Activated T-cell treated with anti-CD3 and anti-CD28 coated beads for 1 hour (primary cell): ENCODE measurements around the gene NDUFB1.

ENCODE experiments used
- DNase-seq: peaks from one replicate; pipeline ENCODE4 v3.0.0-alpha.2; 2020; ENCODE audit warnings: low read depth

NDUFB1 gene

DNA sequence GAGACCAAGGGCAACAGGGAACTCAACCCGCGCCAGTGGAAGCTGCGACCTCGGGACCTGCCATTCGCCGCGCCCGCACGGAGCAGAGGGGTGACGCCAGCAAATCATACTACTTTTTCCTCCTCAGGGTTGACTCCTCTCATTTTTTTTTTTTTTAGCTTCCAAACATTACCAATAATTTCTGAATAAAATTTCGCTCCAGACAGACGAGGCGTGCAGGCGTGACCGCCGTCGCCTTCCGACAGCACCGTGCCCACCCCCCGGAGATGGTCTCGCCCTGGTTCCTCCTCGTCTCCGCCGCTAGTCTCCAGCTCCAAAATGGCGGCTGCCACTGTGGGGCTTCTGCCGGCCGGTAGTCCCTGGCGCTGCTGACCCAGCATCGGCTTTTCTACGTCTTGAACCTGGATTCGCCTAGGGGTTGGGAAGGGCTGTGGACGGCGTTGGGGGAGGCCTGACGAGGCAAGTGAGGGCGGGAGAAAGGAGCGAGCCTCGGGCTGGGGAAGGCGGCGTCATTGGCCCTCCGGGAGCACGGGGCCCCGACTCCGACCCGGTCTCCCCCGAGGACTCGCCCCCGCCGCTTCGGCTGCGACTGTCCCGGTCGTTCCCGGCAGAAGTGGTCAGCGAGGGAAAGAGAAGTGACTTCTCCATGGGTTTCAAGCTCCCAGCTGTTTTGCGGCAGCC lies at the start of gene NDUFB1, which contains the start of gene CPSF2:
NDUFB1 (minus strand) TSS at position 37 of the 681 bp plus-strand sequence. CDS start 4,069 bp downstream, outside the sequence.
CPSF2 (plus strand) TSS at position 300 of the 681 bp plus-strand sequence. CDS start 9,016 bp downstream, outside the sequence.
- peak; percentile 77 for DNase-seq

DNA sequence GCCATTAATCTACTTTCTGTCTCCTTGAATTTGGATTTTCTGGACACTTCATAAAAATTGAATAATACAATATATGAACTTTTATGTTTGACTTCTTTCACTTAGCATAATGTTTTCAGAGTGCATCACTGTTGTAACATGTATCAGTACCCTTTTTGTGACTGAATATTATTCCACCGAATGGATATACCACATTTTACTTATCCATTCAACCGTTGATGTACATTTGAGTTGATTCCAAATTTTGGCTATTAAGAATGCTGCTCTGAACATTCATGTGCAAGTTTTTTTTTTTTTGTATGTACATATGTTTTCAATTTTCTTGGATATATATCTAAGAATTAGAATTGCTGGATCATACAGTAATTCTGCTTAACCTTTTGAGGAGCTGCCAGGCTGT lies 43.5 kb upstream of the NDUFB1 start:
- DNase-seq = no peak

DNA sequence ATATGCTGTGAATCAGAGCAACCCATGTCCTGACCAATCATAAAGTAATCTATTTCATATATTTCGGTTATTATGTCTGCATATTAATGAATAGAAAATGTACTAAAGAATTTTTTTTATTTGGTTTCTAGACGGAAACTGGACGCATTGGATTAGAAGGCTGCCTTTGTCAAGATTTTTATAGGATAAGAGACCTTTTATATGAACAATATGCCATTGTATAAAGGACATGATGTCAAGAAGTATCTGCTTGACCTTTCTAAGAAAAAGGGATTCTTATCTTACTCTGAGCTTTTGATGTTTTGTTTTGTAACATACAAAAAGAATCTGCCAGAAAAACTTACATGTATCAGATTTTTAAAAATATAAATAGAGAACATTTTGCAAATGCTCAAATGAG lies 40.0 kb upstream of the NDUFB1 start:
- no peak for DNase-seq

DNA sequence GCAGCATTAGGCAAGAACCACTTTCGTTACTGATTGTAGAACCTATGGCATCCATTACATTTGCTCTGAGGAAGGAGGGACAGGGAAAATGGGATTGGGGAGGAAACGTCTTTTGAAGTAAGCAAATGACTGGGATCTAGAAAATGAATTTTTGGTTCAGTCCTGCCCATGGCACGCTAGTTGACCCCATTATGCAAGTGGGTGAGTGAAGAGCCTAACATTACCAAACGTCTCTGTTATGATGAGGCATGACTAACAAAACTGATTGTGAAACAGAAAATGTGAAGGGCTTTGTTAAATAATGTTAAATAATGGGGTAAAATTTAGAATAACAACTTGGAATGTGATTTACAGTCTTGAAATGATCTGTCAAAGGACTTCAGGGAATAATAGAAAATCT lies 39.1 kb upstream of the NDUFB1 start:
- DNase-seq = no peak

DNA sequence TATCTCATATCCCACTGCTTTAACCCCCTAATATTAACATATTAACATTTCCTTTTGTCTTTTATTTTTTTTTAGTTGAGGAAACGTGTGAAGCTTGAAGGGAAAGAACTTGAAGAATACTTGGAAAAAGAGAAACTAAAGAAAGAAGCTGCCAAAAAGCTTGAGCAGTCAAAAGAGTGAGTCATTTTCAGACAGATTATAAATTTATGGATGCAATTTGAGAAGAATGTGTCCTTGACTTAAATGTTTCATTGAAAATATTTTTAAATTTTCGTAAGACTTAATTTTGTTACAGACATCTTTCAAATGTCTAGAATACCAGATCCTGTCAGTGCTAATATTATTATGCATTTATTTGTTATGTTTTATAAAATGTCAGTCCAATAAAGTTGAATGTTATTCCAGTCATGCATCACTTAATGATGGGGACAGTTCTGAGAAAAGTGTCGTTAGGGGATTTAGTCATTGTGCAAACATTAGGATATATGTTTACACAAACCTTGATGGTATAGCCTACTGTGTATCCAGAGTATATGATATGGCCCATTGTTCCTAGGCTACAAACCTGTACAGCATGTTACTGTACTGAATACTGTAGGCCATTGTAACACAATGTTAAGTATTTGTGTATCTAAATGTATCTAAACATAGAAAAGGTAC lies 32.9 kb upstream of the NDUFB1 start:
- DNase-seq = no peak

DNA sequence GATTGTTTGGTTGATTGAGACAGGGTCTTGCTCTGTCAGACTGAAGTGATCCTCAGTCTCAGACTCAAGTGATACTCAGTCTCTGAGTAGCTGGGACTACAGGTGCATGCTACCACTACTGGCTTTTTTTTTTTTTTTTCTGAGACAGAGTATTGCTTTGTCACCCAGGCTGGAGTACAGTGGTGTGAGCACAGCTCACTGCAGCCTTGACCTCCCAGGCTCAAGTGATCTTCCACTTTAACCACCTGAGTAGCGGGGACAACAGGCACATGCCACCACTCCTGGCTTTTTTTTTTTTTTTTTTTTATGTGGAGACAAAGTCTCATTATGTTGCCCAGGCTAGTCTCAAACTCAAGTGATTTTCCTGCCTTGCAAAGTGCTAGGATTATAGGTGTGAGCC lies 32.1 kb upstream of the NDUFB1 start:
- no peak for DNase-seq

DNA sequence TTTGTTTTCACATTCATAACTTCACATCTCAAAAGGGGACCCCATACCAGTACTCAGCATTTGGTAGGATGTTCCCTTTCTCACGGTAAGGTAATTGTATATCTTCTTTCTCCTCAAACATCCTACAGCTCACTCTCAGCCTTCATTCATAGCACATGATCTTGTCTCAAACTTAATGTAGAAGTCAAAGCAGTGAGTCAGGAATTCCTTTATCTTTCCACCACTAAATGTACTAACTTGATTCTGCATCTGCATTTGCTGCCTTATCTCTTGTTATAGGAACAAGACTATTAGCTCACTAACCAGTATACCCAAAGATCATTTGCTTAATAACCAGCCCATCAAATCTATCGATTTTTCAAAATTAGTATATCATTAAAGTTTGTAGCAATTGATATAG lies 23.2 kb upstream of the NDUFB1 start:
- no peak for DNase-seq

DNA sequence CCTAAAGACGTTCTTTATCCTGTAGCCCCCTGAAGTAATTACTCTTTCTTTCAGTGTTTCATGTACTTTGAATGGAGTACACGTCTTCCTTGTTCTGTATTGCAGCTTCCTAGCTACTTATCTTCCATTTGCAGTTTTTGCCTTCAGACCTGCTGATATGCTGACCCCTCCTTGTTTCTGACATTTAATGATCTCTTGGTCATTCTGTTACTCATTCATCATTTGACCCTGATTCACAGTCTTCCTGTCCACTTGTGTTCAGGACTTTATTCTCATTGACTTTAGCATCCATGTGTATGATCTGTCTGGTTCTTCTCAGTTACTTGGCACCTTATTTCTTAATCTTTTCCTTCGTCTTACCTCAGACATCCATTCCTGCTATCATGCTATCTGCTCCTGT lies 22.5 kb upstream of the NDUFB1 start:
- DNase-seq = no peak

DNA sequence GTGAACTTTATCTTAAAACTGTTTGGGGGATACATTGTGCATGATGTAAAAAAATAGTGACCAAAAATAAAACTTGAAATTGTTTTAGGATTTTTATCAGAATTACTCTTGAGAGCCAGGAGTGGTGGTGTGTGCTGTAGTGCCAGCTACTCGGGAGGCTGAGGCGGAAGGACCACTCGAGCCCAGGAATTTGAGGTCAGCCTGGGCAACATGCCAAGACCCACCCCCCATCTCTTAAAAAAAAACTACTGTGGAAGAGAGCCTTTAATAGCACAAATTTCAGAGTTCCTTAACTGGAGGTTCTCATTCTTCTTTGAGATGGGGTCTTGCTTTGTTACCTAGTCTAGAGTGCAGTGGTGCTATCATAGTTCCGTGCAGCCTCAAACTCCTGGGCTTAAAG lies 21.8 kb upstream of the NDUFB1 start:
- DNase-seq = no peak

DNA sequence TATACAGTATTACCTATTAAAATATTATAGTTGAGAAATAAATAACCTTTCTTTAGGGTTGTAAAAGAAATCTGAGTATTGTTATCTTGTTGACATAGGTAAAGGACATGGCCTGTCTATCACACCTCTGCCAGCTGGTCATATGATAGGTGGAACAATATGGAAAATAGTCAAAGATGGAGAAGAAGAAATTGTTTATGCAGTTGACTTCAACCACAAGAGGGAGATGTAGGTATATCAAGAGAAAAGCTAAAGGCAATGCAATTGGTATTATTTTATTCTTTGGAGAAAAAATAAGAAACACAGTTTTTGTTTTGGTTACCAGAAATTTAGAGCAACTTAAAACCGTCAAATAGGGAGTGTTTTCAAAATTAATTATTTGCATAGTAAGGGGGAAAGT lies 13.8 kb upstream of the NDUFB1 start:
- no peak for DNase-seq

DNA sequence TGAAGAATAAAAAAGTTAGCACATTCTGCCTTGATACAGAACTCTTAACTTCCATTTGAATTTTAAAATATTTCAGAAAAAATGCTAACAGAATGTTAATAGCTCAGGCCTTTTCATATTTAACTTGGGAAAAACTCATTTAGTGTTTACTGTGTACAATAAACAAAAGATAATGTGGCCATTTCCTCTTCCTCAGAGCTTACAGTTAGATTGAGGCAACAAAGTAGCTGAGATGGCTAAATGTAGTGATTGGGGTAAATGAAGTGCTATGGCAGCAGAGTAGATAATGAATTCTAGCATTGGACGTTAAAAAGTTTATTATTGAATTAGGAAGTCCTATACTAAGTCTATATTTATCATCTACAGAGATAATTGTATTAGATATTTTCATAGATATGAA lies 12.9 kb upstream of the NDUFB1 start:
- no peak for DNase-seq

DNA sequence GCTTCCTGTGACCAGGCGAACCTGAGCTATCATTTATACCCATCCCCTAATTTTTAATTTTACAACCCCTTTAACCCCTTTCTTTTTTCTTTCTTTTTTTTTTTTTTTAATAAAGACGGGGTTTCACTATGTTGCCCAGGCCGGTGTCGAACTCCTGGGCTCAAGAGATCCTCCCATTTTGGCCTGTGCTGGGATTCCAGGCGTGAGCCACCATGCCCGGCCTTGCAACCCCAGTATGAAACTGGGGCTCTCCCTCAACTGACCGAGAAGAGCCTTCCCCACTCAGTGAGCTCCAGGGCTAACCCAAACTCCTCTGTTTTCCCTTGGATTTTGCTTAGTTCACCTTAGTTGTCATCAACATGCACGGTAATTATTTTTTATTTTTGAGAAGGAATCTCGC lies 1.3 kb upstream of the NDUFB1 start:
- DNase-seq = no peak

DNA sequence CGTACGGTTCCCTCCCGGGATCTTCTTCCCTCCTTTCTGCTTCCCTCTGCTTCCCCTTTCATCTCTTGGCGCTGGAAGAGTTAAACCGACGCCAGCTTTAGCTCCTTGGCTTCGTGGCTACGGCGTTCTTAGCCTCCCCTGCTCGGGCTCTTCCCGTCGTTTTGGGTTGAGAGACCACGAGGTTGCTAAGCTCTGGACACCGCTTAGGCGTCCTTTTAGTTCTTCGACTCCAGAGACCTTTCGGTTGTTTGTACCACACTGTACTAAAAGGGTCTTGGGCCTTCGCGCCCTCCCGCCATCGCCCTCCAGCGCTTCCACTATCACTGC lies 808 bp upstream of the NDUFB1 start:
- no peak for DNase-seq

DNA sequence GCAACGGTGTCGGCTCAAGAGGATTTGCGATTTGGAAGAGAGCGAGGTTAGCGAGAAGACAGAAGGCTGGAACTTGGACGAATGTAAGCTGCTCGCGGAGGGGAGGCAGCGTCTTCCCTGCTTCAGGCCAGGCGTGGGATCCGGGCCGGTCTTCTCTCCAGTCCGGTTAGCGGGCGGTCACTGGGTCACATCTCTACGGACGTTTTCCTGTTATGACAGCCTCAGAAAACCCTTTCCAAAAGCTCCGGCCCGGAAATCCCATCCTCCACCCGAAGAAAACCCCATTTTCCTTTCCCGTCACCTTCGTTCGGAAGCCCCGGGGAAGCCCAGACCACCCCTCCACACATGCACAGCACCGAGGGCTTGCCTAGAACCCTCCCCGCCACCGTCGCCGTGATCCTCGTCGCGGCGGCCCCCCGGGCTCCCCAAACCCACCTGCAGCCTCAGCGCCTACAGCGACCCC lies 268 bp downstream of the NDUFB1 start:
- DNase-seq = no peak

DNA sequence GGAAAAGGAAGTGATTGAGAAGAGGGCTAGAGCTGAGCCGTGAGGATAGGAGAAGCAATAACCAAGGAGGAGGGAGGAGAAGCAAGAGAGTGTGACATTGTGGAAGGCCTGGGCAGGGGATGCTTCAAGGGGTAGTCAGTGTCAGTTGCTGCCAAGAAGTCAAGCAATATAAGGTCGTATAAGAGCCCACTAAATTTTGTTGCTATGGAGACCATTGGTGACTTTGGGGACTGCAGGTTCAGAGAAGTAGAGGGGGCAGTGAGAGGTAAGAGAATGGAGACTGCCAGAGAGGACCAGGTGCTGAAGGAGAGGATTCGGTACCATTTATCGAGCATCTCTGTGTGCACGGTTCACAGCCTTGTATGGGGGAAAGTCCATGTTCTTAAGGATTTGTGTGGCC lies 12.0 kb downstream of the NDUFB1 start:
- DNase-seq = no peak

DNA sequence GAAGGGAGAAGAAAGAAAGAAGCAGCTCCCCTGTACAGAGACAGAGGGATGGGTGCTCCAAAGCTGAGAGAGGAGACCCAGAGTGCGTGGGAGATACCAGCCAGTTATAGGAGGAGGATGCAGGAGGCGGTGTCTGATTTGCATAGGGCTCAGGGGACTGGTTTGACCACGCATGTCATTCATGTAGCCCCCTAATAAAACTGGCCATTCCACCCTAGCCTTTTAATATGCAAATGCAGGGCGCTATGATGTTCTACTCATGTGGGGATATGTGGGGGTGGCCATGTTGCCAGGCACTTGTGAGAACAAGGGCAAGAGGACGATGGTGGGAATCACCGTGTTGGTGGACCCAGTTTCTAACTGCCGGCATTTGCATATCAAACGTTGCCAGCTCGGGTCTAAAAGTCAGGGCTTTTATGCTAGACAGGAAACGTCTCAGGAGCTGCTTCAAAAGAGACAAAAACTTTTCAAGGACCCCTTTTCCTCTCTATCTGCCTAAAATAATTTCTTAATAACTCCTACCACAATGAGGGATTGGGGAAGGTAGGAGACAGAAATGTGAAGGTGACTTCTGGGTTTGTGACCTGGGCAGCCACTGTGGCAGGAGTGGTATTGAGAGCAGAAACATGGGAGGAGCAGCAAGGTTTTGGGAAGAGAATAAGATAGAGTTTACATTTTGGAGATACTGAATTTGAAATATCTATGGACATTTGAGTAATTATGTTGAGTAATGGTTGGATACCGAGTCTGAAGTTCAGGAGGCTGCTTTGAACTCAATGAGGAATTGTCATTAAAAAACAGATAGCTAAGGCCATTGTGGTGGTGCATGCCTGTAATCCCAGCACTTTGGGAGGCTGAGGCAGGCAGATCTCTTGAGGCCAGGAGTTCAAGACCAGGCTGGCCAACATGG lies 12.9 kb downstream of the NDUFB1 start:
- no peak for DNase-seq

DNA sequence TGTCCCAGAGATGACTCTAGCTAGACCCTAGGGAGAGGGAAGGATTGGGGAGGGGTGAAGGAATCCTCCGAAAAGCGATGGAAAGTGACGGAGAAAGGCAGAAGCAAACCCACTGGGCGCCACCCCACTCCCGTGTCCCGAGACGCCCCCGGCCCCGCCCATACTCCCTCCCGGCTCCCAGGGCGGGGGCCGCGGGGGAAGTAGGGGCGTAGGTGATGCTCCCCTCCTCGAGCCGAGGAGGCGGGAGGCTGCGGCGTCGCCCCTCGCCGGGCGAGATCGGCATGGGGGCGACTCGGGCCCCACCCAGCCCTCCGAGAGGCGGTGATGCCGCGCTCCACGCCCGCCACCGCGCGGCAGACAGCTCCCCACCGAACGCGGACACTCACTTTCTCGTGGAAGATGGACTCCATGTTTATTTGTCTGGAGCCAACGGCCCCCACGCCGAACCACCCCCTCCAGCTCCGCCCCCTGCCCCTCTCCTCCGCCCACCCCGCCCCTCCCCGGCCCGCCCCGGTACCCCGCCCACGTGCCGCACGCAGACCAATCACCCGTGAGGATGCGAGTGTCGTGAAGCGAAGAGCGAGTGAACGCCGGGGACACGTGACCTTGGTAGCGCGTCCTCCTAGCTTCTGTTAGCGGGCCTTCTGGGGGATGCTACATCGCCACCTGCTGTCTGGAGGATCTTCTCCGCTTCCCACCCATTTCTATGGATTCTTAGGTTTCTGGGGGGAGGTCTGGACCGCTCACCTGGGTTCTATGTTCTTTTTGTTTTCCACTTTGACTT lies 15.2 kb downstream of the NDUFB1 start, which contains the start of gene ATXN3:
ATXN3 (minus strand) TSS at position 440 of the 784 bp plus-strand sequence; CDS start at position 410, 30 bp downstream.
- peak; percentile 93 for DNase-seq

DNA sequence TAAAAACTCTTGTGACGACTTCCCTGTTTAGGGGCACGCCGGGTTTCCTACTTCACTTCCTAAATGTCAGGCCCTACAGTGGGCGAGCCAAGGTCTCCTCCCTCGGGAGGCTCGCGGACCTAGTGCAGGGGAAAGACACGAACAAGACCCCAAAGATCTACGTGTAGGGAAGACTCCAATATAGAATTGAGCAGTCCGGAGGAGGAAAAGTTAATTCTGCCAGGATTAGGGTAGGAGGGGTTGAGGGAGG lies 15.7 kb downstream of the NDUFB1 start:
- DNase-seq = no peak

DNA sequence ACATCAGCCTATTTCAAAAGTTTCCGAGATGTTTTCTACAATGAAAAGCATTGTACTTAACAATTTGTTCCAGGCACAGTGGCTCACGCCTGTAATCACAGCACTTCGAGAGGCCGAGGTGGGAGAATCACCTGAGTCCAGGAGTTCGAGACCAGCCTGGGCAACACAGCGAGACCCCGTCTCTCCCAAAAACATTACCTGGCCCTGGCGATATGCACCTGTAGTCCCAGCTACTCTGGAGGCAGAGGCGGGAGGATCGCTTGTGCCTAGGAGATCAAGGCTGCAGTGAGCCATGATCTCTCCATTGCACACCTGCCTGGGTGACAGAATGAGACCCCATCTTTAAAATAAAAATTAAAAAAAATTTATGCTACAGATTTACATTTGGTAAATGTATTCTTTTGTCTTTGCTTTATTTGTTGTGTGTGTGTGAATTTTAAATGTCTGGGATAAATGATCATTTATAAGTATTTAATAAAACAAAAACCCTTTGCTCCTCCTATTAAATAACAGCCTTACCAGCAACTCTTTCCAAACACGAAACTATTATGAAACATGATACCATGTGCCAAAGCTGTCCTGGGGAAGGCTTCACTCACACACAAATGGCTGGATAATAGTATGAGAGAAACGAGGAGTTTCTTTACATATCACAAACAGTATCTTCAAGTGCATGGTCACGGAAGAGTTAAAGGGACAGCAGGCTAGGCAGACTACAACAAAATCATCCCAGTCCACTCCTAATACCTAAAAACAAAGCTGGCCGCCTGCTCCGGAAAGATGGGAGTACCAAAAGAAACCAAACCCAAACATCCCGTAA lies 16.2 kb downstream of the NDUFB1 start:
- DNase-seq = no peak

DNA sequence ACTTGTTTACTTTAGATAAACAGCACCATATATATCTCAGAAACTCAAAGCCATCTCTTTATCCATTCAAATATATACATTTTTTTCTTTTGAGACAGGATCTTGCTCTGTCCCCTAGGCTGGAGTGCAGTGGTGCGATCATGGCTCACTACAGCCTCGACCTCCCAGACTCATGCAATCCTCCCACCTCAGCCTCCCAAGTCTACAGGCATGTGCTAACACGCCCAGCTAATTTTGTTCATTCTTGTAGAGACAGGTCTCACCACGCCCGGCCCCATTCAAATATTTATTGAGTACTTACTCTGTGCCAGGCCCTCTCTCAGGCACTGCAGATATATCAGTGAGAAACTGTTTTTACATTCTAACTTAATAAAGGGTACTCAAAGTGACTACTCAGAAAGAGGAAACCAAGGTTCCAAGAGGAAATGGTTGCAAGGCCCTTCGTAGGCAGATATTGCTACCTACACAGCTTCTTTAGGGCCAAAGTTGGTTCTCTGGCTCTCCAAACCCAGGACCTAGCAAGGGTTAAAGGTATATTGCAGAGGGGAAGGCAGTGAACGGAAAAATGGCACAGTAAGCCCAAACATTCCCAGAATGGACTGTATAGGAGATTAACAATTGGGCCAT lies 18.0 kb downstream of the NDUFB1 start:
- DNase-seq = no peak

DNA sequence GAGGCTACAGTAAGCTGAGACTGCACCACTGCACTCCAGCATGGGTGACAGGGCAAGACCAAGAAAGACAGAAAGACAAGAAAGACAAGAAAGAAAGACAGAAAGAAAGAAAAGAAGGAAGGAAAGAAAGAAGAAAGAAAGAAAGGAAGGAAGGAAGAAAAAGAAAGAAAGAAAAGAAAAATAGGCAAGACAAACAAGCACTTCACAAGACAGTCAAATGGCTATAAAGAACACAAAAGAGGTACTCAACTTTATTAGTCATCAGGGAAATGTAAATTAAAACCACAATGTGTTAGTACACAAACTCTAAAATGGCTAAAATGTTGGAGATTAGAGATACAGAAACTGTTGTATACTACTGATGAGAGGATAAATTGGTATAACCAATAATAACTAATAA lies 21.7 kb downstream of the NDUFB1 start:
- DNase-seq = no peak
